Naive thymus-derived CD4-positive, alpha-beta T cell (primary cell): ENCODE results near the gene DSP. TPM values are rescaled to one million over a fixed set of nuclear protein-coding genes. Genes with fewer than 3 reads are reported as not detected.

Experiments
- ATAC-seq: fragments of 150-1000 bp; cut with Tn5 transposase; 2 replicates; pipeline ENCODE4 v1.10.0; 2021; ENCODE audit warnings: mild to moderate bottlenecking, moderate library complexity
- CTCF ChIA-PET: fragments of 350-600 bp; sonication (Branson Sonifier 250); formaldehyde crosslinking; loops from one replicate; lab custom pipeline; 2021; ENCODE audit warnings: antibody characterized with exemption; lab: Charles Lee
- POLR2A ChIA-PET: fragments of 350-600 bp; sonication (Branson Sonifier 250); formaldehyde crosslinking; loops from one replicate; lab custom pipeline; 2021; ENCODE audit warnings: antibody characterized with exemption, inconsistent platforms; lab: Charles Lee
- DNase-seq, 9 donors: peaks; one replicate each; pipeline versions ENCODE4 v3.0.0 to v3.0.0-alpha.2; 2020 to 2022; ENCODE audit warnings: mixed read lengths in 1 of 9
- H3K27ac ChIP-seq: one replicate; pipeline ENCODE4 v1.7.0; 2013; ENCODE audit warnings: mild to moderate bottlenecking, low read depth, low read length, moderate library complexity
- H3K27me3 ChIP-seq, 2 donors: one replicate each; pipeline ENCODE4 v1.7.0; 2013; ENCODE audit warnings: low read length in 2 of 2, mild to moderate bottlenecking in 2 of 2, moderate library complexity in 2 of 2; ENCODE audit not compliant: control insufficient read depth in 2 of 2, insufficient read depth in 2 of 2
- H3K36me3 ChIP-seq, 3 experiments: 1 replicate in 2 of 3; 2 replicates in 1 of 3; pipeline ENCODE4 v1.7.0; 2013; ENCODE audit warnings: low read length in 3 of 3, mild to moderate bottlenecking in 3 of 3, moderate library complexity in 1 of 3; ENCODE audit not compliant: insufficient read depth in 3 of 3, control insufficient read depth in 2 of 3
- H3K4me1 ChIP-seq, 2 donors: one replicate each; pipeline ENCODE4 v1.7.0; 2013; ENCODE audit warnings: low read length in 2 of 2, mild to moderate bottlenecking in 2 of 2, moderate library complexity in 1 of 2; ENCODE audit not compliant: control insufficient read depth in 2 of 2, insufficient read depth in 2 of 2
- H3K4me3 ChIP-seq: 2 replicates; pipeline ENCODE4 v1.7.0; 2013; ENCODE audit warnings: mild to moderate bottlenecking, low read length
- H3K9me3 ChIP-seq, 3 experiments: 1 replicate in 2 of 3; 2 replicates in 1 of 3; pipeline ENCODE4 v1.7.0; 2013; ENCODE audit warnings: low read length in 3 of 3; ENCODE audit not compliant: control insufficient read depth in 2 of 3
- H3K27ac Mint-ChIP-seq, 9 donors: one replicate each; pipeline ENCODE4 v1.8.0; 2020 to 2022; ENCODE audit warnings: mixed read lengths in 9 of 9, mild to moderate bottlenecking in 8 of 9, moderate library complexity in 5 of 9, inconsistent platforms in 2 of 9
- H3K27me3 Mint-ChIP-seq, 5 donors: one replicate each; pipeline ENCODE4 v1.8.0; 2021 to 2022; ENCODE audit warnings: mixed read lengths in 5 of 5, mild to moderate bottlenecking in 1 of 5
- H3K36me3 Mint-ChIP-seq, 5 donors: one replicate each; pipeline ENCODE4 v1.8.0; 2020 to 2022; ENCODE audit warnings: mixed read lengths in 5 of 5, mild to moderate bottlenecking in 3 of 5, inconsistent platforms in 1 of 5
- H3K4me1 Mint-ChIP-seq, 7 donors: one replicate each; pipeline ENCODE4 v1.8.0; 2020 to 2022; ENCODE audit warnings: mixed read lengths in 7 of 7, mild to moderate bottlenecking in 3 of 7, inconsistent platforms in 1 of 7
- H3K4me3 Mint-ChIP-seq, 10 donors: one replicate each; pipeline ENCODE4 v1.8.0; 2020 to 2022; ENCODE audit warnings: mild to moderate bottlenecking in 10 of 10, mixed read lengths in 10 of 10, moderate library complexity in 6 of 10, inconsistent platforms in 2 of 10
- H3K9me3 Mint-ChIP-seq, 11 donors: one replicate each; pipeline ENCODE4 v1.8.0; 2020 to 2022; ENCODE audit warnings: mixed read lengths in 11 of 11, mild to moderate bottlenecking in 4 of 11, inconsistent platforms in 1 of 11, moderate library complexity in 1 of 11
- intact Hi-C, 2 donors: fragments of 100-400 bp; cut with micrococcal nuclease; formaldehyde crosslinking; loops; one replicate each; pipeline ENCODE4 v1.15.1; 2023
- polyA plus RNA-seq, 2 donors: library from polyadenylated mRNA; unstranded; fragments of 300-500 nt; fragmentation: Illumina TruSeq; gene quantifications; one replicate each; pipeline ENCODE4 v1.2.3, GENCODE V29; 2021
- total RNA-seq, 6 experiments: library from RNA in 5 of 6; stranded (reverse) in 5 of 6; gene quantifications; 1 replicate in 5 of 6; 2 replicates in 1 of 6; pipeline ENCODE4 v1.2.3 and lab custom pipeline; 2021 to 2026

Gene DSP
- total and polyA plus RNA-seq, 7 experiments from 2014 or later = 0.02 TPM; not detected in 5

GRCh38 chr6:7578931-7579330 is 37.5 kb downstream of the DSP start:
- Mint-ChIP-seq H3K36me3 (no peaks in the 10 kb centered on the region), H3K27ac (no peak overlapping the region), H3K27me3 (peaks cover 11 to 41% (median 16%) of the 10 kb centered on the region in 5 donors), H3K4me1 (no peaks in the 10 kb centered on the region), H3K4me3 (no peak overlapping the region), H3K9me3 (peaks cover 0 to 4% (median 0%) of the 10 kb centered on the region in 11 donors)
- intact Hi-C loops = no loop called here
- DNase-seq = no peak
- no peak for ATAC-seq
- CTCF ChIA-PET = no interaction called here
- Histone ChIP-seq H3K4me1 (no peaks in the 10 kb centered on the region), H3K36me3 (no peaks in the 10 kb centered on the region), H3K27me3 (no peaks in the 10 kb centered on the region), H3K9me3 (no peaks in the 10 kb centered on the region), H3K4me3 (no peak overlapping the region), H3K27ac (no peak overlapping the region)
- POLR2A ChIA-PET = no interaction called here

DNA sequence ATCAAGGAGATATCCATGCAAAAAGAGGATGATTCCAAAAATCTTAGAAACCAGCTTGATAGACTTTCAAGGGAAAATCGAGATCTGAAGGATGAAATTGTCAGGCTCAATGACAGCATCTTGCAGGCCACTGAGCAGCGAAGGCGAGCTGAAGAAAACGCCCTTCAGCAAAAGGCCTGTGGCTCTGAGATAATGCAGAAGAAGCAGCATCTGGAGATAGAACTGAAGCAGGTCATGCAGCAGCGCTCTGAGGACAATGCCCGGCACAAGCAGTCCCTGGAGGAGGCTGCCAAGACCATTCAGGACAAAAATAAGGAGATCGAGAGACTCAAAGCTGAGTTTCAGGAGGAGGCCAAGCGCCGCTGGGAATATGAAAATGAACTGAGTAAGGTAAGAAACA is 38.4 kb downstream of the DSP start:
- H3K36me3 Mint-ChIP-seq = no peaks in the 10 kb centered on the region
- intact Hi-C loops = no loop called here
- no peak for ATAC-seq
- ChIA-PET CTCF (no interaction called here), POLR2A (no interaction called here)
- Histone ChIP-seq H3K4me1 (no peaks in the 10 kb centered on the region), H3K27ac (no peak overlapping the region), H3K9me3 (no peaks in the 10 kb centered on the region), H3K27me3 (no peaks in the 10 kb centered on the region), H3K4me3 (no peak overlapping the region), H3K36me3 (no peaks in the 10 kb centered on the region)
- H3K4me3 Mint-ChIP-seq = no peak overlapping the region
- peaks cover 11 to 32% (median 16%) of the 10 kb centered on the region in 5 donors for H3K27me3 Mint-ChIP-seq
- H3K27ac Mint-ChIP-seq = no peak overlapping the region
- H3K4me1 Mint-ChIP-seq = peaks cover 0 to 8% (median 0%) of the 10 kb centered on the region in 7 donors
- H3K9me3 Mint-ChIP-seq = peaks cover 0 to 4% (median 0%) of the 10 kb centered on the region in 11 donors
- no peak for DNase-seq

DNA sequence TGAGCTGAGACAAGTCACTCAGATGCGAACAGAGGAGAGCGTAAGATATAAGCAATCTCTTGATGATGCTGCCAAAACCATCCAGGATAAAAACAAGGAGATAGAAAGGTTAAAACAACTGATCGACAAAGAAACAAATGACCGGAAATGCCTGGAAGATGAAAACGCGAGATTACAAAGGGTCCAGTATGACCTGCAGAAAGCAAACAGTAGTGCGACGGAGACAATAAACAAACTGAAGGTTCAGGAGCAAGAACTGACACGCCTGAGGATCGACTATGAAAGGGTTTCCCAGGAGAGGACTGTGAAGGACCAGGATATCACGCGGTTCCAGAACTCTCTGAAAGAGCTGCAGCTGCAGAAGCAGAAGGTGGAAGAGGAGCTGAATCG is 39.1 kb downstream of the DSP start:
- no peak overlapping the region for H3K27ac ChIP-seq
- no peaks in the 10 kb centered on the region for H3K36me3 ChIP-seq
- Mint-ChIP-seq H3K4me1 (peaks cover 0 to 8% (median 3%) of the 10 kb centered on the region in 7 donors), H3K4me3 (no peak overlapping the region), H3K27me3 (peaks cover 7 to 29% (median 16%) of the 10 kb centered on the region in 5 donors), H3K9me3 (peaks cover 0 to 4% (median 0%) of the 10 kb centered on the region in 11 donors), H3K27ac (no peak overlapping the region), H3K36me3 (no peaks in the 10 kb centered on the region)
- H3K4me3 ChIP-seq = no peak overlapping the region
- CTCF ChIA-PET = interaction anchor here (0.6 kb wide), 1 partner anchor 16 kb away, joined by 3 read pairs; no protein-coding TSS in a partner anchor
- intact Hi-C loops = no loop called here
- H3K27me3 ChIP-seq = no peaks in the 10 kb centered on the region
- H3K9me3 ChIP-seq = no peaks in the 10 kb centered on the region
- ATAC-seq = no peak
- POLR2A ChIA-PET = no interaction called here
- no peak for DNase-seq
- H3K4me1 ChIP-seq = no peaks in the 10 kb centered on the region

DNA sequence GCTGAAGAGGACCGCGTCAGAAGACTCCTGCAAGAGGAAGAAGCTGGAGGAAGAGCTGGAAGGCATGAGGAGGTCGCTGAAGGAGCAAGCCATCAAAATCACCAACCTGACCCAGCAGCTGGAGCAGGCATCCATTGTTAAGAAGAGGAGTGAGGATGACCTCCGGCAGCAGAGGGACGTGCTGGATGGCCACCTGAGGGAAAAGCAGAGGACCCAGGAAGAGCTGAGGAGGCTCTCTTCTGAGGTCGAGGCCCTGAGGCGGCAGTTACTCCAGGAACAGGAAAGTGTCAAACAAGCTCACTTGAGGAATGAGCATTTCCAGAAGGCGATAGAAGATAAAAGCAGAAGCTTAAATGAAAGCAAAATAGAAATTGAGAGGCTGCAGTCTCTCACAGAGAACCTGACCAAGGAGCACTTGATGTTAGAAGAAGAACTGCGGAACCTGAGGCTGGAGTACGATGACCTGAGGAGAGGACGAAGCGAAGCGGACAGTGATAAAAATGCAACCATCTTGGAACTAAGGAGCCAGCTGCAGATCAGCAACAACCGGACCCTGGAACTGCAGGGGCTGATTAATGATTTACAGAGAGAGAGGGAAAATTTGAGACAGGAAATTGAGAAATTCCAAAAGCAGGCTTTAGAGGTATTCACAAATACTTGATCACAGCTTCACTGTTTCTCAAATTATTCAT is 39.6 kb downstream of the DSP start:
- DNase-seq (no peak), ATAC-seq (no peak)
- Histone ChIP-seq H3K36me3 (no peaks in the 10 kb centered on the region), H3K4me1 (no peaks in the 10 kb centered on the region), H3K4me3 (no peak overlapping the region), H3K27me3 (no peaks in the 10 kb centered on the region), H3K27ac (no peak overlapping the region), H3K9me3 (no peaks in the 10 kb centered on the region)
- ChIA-PET CTCF (interaction anchor here (0.6 kb wide), 2 partner anchors 16 to 859 kb away, joined by 3 read pairs; no protein-coding TSS in a partner anchor), POLR2A (no interaction called here)
- Mint-ChIP-seq H3K27me3 (peaks cover 6 to 25% (median 16%) of the 10 kb centered on the region in 5 donors), H3K9me3 (peaks cover 0 to 4% (median 0%) of the 10 kb centered on the region in 11 donors), H3K36me3 (no peaks in the 10 kb centered on the region), H3K27ac (no peak overlapping the region), H3K4me3 (no peak overlapping the region), H3K4me1 (peaks cover 0 to 8% (median 3%) of the 10 kb centered on the region in 7 donors)
- intact Hi-C loops = no loop called here

GRCh38 chr6:7585287-7585930 is 43.9 kb downstream of the DSP start:
- ATAC-seq = no peak
- H3K9me3 ChIP-seq = no peaks in the 10 kb centered on the region
- CTCF ChIA-PET = no interaction called here
- H3K36me3 ChIP-seq = peaks cover 0 to 5% (median 0%) of the 10 kb centered on the region in 3 experiments
- POLR2A ChIA-PET = interaction anchor here (1.3 kb wide), 1 partner anchor 15 kb away, joined by 3 read pairs; no protein-coding TSS in a partner anchor
- H3K27ac Mint-ChIP-seq = no peak overlapping the region
- H3K4me1 ChIP-seq = peaks cover 5 to 9% of the 10 kb centered on the region in 2 donors
- H3K4me1 Mint-ChIP-seq = peaks cover 8 to 34% (median 24%) of the 10 kb centered on the region in 7 donors
- peaks cover 0 to 13% (median 5%) of the 10 kb centered on the region in 5 donors for H3K27me3 Mint-ChIP-seq
- no peaks in the 10 kb centered on the region for H3K36me3 Mint-ChIP-seq
- no peaks in the 10 kb centered on the region for H3K27me3 ChIP-seq
- intact Hi-C loops = no loop called here
- no peak for DNase-seq
- H3K9me3 Mint-ChIP-seq = peaks cover 0 to 4% (median 0%) of the 10 kb centered on the region in 11 donors
- H3K4me3 Mint-ChIP-seq = peak overlapping the region in 1 of 10 donors; percentile 40
- H3K4me3 ChIP-seq = no peak overlapping the region
- no peak overlapping the region for H3K27ac ChIP-seq

DNA sequence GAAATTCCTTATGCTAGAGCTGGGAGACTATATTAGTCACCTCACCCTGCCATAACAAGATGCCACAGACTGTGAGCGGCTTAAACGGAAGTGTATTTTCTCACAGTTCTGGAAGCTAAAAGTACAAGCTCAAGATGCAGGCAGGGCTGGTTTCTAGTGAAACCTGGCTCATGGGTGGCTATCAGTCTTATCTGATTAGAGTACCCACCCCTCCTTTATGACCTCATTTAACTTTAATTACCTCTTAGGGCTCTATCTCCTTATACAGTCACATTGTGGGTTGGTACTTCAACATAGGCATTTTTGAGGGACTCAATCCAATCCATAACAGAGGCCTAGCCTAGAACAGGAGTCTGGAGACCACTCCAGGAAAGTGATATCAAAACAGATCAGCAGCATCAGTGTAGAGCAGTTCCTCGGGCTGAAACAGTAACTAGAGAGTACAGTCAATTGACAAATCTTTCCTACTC is 46.2 kb downstream of the DSP start:
- peaks cover 25 to 56% (median 46%) of the 10 kb centered on the region in 7 donors for H3K4me1 Mint-ChIP-seq
- peaks cover 0 to 2% (median 0%) of the 10 kb centered on the region in 11 donors for H3K9me3 Mint-ChIP-seq
- H3K27me3 Mint-ChIP-seq = peaks cover 0 to 8% (median 1%) of the 10 kb centered on the region in 5 donors
- Histone ChIP-seq H3K27ac (no peak overlapping the region), H3K27me3 (no peaks in the 10 kb centered on the region), H3K4me3 (no peak overlapping the region), H3K4me1 (peaks cover 12 to 17% of the 10 kb centered on the region in 2 donors), H3K36me3 (peaks cover 0 to 5% (median 0%) of the 10 kb centered on the region in 3 experiments), H3K9me3 (no peaks in the 10 kb centered on the region)
- intact Hi-C loops = no loop called here
- H3K36me3 Mint-ChIP-seq = peaks cover 0 to 6% (median 0%) of the 10 kb centered on the region in 5 donors
- CTCF ChIA-PET = no interaction called here
- peak overlapping the region in 6 of 10 donors; percentile 2 to 52 (median 22) for H3K4me3 Mint-ChIP-seq
- H3K27ac Mint-ChIP-seq = peak overlapping the region in 7 of 9 donors; percentile 8 to 80 (median 57)
- ATAC-seq (no peak), DNase-seq (no peak)
- POLR2A ChIA-PET = interaction anchor here (0.6 kb wide), 1 partner anchor 304 kb away, joined by 3 read pairs; no protein-coding TSS in a partner anchor
